ENCODE measurements around the gene PHF14.

DNA sequence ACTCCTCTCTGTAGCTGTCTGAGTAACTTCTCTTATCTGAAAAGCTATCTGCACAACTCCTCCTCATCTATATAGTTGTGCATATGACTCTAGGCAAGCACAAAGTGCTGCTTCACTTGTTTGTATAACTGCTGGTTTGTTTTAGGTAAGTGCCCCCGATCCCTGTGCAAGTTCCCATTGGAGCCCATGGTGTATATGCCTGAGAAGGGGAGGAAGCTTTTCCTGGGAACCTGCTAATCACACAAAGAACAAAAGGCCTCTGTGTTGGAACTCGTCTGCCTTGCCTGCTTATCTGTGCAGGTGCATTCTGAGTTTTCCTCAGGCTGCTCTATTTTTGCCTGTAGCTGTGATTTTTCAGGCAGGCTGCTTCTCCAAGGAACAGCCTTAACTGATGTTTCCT, 23.2 kb upstream of the PHF14 start:
- TF ChIP-seq CTCF (IDR thresholded peaks at IDR 0.05; ENCODE audit: poor library complexity, severe bottlenecking) (no peak), TAF1 (IDR thresholded peaks at IDR 0.05; ENCODE audit: low read depth) (no peak)
